Measurements from ENCODE around the gene HUNK.
"Not testable (repeated sequence)": the region's sequence is repeated elsewhere in the genome, so short reads cannot be mapped to it uniquely, and the experiment has no call there.

Gene HUNK

GRCh38 chr21:31872452-31873274, at the start of gene HUNK:
TSS of gene HUNK (plus strand) at chr21:31873020. CDS start at chr21:31873675, 655 bp downstream.
- DNase-seq = no peak

GRCh38 chr21:31829736-31830472, 42.9 kb upstream of the HUNK start:
- DNase-seq = no peak

- no peak for DNase-seq
These were observed 42.1 kb upstream of the HUNK start for GRCh38 chr21:31830701-31831100.

GRCh38 chr21:31837041-31837440, 35.8 kb upstream of the HUNK start:
- no peak for DNase-seq

GRCh38 chr21:31837618-31838390, 35.0 kb upstream of the HUNK start:
- DNase-seq = no peak

GRCh38 chr21:31838586-31839355, 34.0 kb upstream of the HUNK start:
- no peak for DNase-seq

GRCh38 chr21:31844206-31844605, 28.6 kb upstream of the HUNK start:
- no peak for DNase-seq

GRCh38 chr21:31845151-31845729, 27.6 kb upstream of the HUNK start:
- DNase-seq = no peak

- no peak for DNase-seq
These were observed 26.1 kb upstream of the HUNK start for GRCh38 chr21:31846690-31847089.

- no peak for DNase-seq
These were observed 25.1 kb upstream of the HUNK start for GRCh38 chr21:31847761-31848160.

GRCh38 chr21:31848326-31848985, 24.4 kb upstream of the HUNK start:
- no peak for DNase-seq

- DNase-seq = no peak
These were observed 21.9 kb upstream of the HUNK start for GRCh38 chr21:31850886-31851285.

- DNase-seq = no peak
These were observed 17.6 kb upstream of the HUNK start for GRCh38 chr21:31855180-31855579.

GRCh38 chr21:31857096-31857495, 15.7 kb upstream of the HUNK start:
- no peak for DNase-seq

- DNase-seq = not testable (repeated sequence)
These were observed 15.2 kb upstream of the HUNK start for GRCh38 chr21:31857631-31858030.

- DNase-seq = no peak
These were observed 12.0 kb upstream of the HUNK start for GRCh38 chr21:31860851-31861250.

GRCh38 chr21:31862078-31862477, 10.7 kb upstream of the HUNK start:
- DNase-seq = no peak

GRCh38 chr21:31865429-31865970, 7.3 kb upstream of the HUNK start:
- no peak for DNase-seq

- DNase-seq = peak; percentile 52
These were observed 6.7 kb upstream of the HUNK start for GRCh38 chr21:31866077-31866511.

GRCh38 chr21:31869750-31870149, 3.1 kb upstream of the HUNK start:
- no peak for DNase-seq

GRCh38 chr21:31870472-31871193, 2.2 kb upstream of the HUNK start:
- no peak for DNase-seq
